Measurements from ENCODE around the gene SDS.

SDS gene

GRCh38 chr12:113422030-113422885, 18.6 kb upstream of the SDS start, which contains the start of gene SDSL:
SDSL (plus strand) TSS chr12:113422380; CDS start chr12:113427983, 5,603 bp downstream.
- no peak for TF ChIP-seq CTCF (IDR thresholded peaks at IDR 0.05; ENCODE audit: low read depth, low read length)
- in situ Hi-C loops (cut with HindIII; ENCODE audit: low sequenced_read_pairs) = no loop called here
- peak; percentile 76 for DNase-seq (ENCODE audit: low read depth, low spot score)
- H3K4me3 ChIP-seq (ENCODE audit: low read depth, low read length) = peak within 1 kb of the TSS; percentile 59

GRCh38 chr12:113420996-113421595, 17.4 kb upstream of the SDS start:
- DNase-seq (ENCODE audit: low read depth, low spot score) = no peak
- no peak overlapping the region for H3K4me3 ChIP-seq (ENCODE audit: low read depth, low read length)
- in situ Hi-C loops (cut with HindIII; ENCODE audit: low sequenced_read_pairs) = no loop called here
- no peak for TF ChIP-seq CTCF (IDR thresholded peaks at IDR 0.05; ENCODE audit: low read depth, low read length)

GRCh38 chr12:113418213-113418879, 14.7 kb upstream of the SDS start:
- no peak for DNase-seq (ENCODE audit: low read depth, low spot score)
- no peak overlapping the region for H3K4me3 ChIP-seq (ENCODE audit: low read depth, low read length)
- TF ChIP-seq CTCF (IDR thresholded peaks at IDR 0.05; ENCODE audit: low read depth, low read length) = no peak
- in situ Hi-C loops (cut with HindIII; ENCODE audit: low sequenced_read_pairs) = no loop called here

- in situ Hi-C loops (cut with HindIII; ENCODE audit: low sequenced_read_pairs) = no loop called here
- H3K4me3 ChIP-seq (ENCODE audit: low read depth, low read length) = no peak overlapping the region
- no peak for TF ChIP-seq CTCF (IDR thresholded peaks at IDR 0.05; ENCODE audit: low read depth, low read length)
- no peak for DNase-seq (ENCODE audit: low read depth, low spot score)
These were observed 12.5 kb upstream of the SDS start for GRCh38 chr12:113416091-113416754.

- H3K4me3 ChIP-seq (ENCODE audit: low read depth, low read length) = no peak overlapping the region
- no peak for DNase-seq (ENCODE audit: low read depth, low spot score)
- in situ Hi-C loops (cut with HindIII; ENCODE audit: low sequenced_read_pairs) = no loop called here
- no peak for TF ChIP-seq CTCF (IDR thresholded peaks at IDR 0.05; ENCODE audit: low read depth, low read length)
These were observed 10.9 kb upstream of the SDS start for GRCh38 chr12:113414519-113415038.

- TF ChIP-seq CTCF (IDR thresholded peaks at IDR 0.05; ENCODE audit: low read depth, low read length) = no peak
- H3K4me3 ChIP-seq (ENCODE audit: low read depth, low read length) = no peak overlapping the region
- no peak for DNase-seq (ENCODE audit: low read depth, low spot score)
- in situ Hi-C loops (cut with HindIII; ENCODE audit: low sequenced_read_pairs) = no loop called here
These were observed 9.8 kb upstream of the SDS start for GRCh38 chr12:113413488-113413939.

Measured in astrocyte of the spinal cord (primary cell).